Thyroid gland (tissue), 4 donors: Measurements from ENCODE around the gene CTXN2. TPM values are rescaled to one million over a fixed set of nuclear protein-coding genes. Genes with fewer than 3 reads are reported as not detected.

Experiments
- DNase-seq, 2 donors: peaks; one replicate each; pipeline ENCODE4 v3.0.0-alpha.2; 2019
- H3K27ac ChIP-seq, 3 donors: fragments of 200-600 bp; sonication (generic); 1 replicate in 2 of 3; 2 replicates in 1 of 3; pipeline ENCODE4 v1.5.1; 2016 to 2019; ENCODE audit warnings: mild to moderate bottlenecking in 1 of 3, moderate library complexity in 1 of 3
- H3K27me3 ChIP-seq: fragments of 200-600 bp; sonication (generic); one replicate; pipeline ENCODE4 v1.5.1; 2019
- H3K36me3 ChIP-seq, 2 donors: fragments of 200-600 bp; sonication (generic); one replicate each; pipeline ENCODE4 v1.5.1; 2016 to 2019
- H3K4me1 ChIP-seq, 2 donors: fragments of 200-600 bp; sonication (generic); one replicate each; pipeline ENCODE4 v1.5.1; 2017 to 2019
- H3K4me3 ChIP-seq, 3 donors: fragments of 200-600 bp; sonication (generic); replicated peaks in 1 of 3; 1 replicate in 2 of 3; 2 replicates in 1 of 3; pipeline ENCODE4 v1.5.1; 2016; ENCODE audit warnings: mild to moderate bottlenecking in 1 of 3
- H3K9me3 ChIP-seq: fragments of 200-600 bp; sonication (generic); one replicate; pipeline ENCODE4 v1.5.1; 2017
- CTCF ChIP-seq, 6 experiments: fragments of 200-600 bp in 3 of 6; fragments of 450-650 bp in 3 of 6; sonication (generic) in 3 of 6; IDR thresholded peaks; one replicate each; pipeline ENCODE4 v1.5.1; 2016 to 2019; ENCODE audit warnings: antibody characterized with exemption in 6 of 6, mild to moderate bottlenecking in 2 of 6, inconsistent platforms in 1 of 6, moderate library complexity in 1 of 6
- POLR2A ChIP-seq, 2 donors: fragments of 450-650 bp; IDR thresholded peaks; one replicate each; pipeline ENCODE4 v1.6.1; 2017; ENCODE audit warnings: antibody characterized with exemption in 2 of 2, mild to moderate bottlenecking in 2 of 2, moderate library complexity in 1 of 2
- WGBS, 2 donors: methylation state at CpG; one replicate each; pipeline ENCODE4 v1.1.5; 2017; 5-methylcytosine and 5-hydroxymethylcytosine counted together
- intact Hi-C: fragments of 100-400 bp; cut with DNase I; formaldehyde crosslinking; loops from one replicate; pipeline ENCODE4 v1.15.1; 2023
- total RNA-seq, 4 donors: library from RNA; depleted of rRNA; stranded (reverse); fragments of >200 nt; gene quantifications; one replicate each; pipeline ENCODE4 v1.2.3, GENCODE V29; 2016

The CTXN2 gene
- total RNA-seq, 4 donors from 2014 or later, result not detected

DNA sequence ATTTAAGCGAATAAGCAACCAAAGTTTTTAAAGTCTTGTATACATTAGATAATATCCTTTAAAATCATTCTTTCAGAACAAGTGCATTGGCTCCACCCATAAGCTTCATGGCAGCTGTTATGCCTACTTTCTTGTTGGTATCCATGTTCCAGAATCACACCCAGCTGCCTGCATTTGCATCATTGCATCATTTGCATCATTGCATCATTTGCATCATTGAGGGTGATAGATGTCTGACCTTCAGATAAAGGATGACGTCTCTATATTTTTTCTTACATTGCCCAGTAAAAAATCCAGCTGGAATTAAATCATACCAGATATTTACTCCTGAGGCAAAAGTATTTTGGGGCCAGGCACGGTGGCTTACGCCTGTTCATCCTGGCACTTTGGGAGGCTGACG, 56.9 kb downstream of the CTXN2 start:
- Histone ChIP-seq H3K27me3 (no peaks in the 10 kb centered on the region), H3K27ac (no peak overlapping the region), H3K9me3 (no peaks in the 10 kb centered on the region), H3K4me1 (no peaks in the 10 kb centered on the region), H3K36me3 (no peaks in the 10 kb centered on the region), H3K4me3 (no peak overlapping the region)
- TF ChIP-seq POLR2A (IDR thresholded peaks at IDR 0.05) (no peak), CTCF (IDR thresholded peaks at IDR 0.05) (no peak)
- intact Hi-C loops, result loop anchor here (10.0 kb wide), 1 partner anchor 1054 kb away; no protein-coding TSS in a partner anchor
- no peak for DNase-seq
- WGBS, 2 donors, result 92 to 93% methylated on average over 5 of the region's 5 CpGs

- H3K27me3 ChIP-seq, result no peaks in the 10 kb centered on the region
These were observed 59.2 kb downstream of the CTXN2 start for GRCh38 chr15:48250640-48251076.

DNA sequence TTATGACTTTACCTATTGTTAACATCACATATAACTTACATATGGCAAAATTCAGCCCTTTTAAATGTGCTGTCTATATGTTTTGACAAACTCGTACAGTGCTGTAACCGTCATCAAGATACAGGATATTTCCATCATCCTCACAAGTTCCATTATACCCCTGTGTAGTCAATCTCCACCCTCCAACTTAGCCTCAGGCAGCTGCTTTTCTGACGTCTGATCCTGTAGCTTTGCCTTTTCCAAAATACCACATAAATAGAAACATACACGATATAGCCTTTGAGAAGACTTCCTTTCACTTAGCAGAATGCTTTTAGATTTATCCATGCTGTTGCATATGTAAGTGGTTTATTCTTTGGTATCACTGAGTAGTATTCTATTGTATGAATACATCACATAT, 61.7 kb downstream of the CTXN2 start:
- intact Hi-C loops, result no loop called here
- no peak for DNase-seq
- Histone ChIP-seq H3K9me3 (no peaks in the 10 kb centered on the region), H3K4me1 (no peaks in the 10 kb centered on the region), H3K27ac (no peak overlapping the region), H3K36me3 (no peaks in the 10 kb centered on the region), H3K27me3 (no peaks in the 10 kb centered on the region), H3K4me3 (no peak overlapping the region)
- TF ChIP-seq POLR2A (IDR thresholded peaks at IDR 0.05) (no peak), CTCF (IDR thresholded peaks at IDR 0.05) (no peak)
- 69 to 74% methylated on average over 4 of the region's 4 CpGs for whole genome bisulfite sequencing, 2 donors

More at GRCh38 chr15:48250640-48251076, 59.2 kb downstream of the CTXN2 start:
- peak in 4 of 6 experiments; percentile 62 to 83 (median 72) for TF ChIP-seq CTCF (IDR thresholded peaks at IDR 0.05)
- no peak for TF ChIP-seq POLR2A (IDR thresholded peaks at IDR 0.05)
- 32 to 33% methylated on average over 6 of the region's 6 CpGs for WGBS, 2 donors
- no peak overlapping the region for H3K27ac ChIP-seq
- H3K4me3 ChIP-seq, result no peak overlapping the region
- DNase-seq, result peak; percentile 23 to 57
- no peaks in the 10 kb centered on the region for H3K9me3 ChIP-seq
- no peaks in the 10 kb centered on the region for H3K4me1 ChIP-seq
- no peaks in the 10 kb centered on the region for H3K36me3 ChIP-seq
- intact Hi-C loops, result no loop called here

Other genes with a start within 250 kb of the CTXN2 start
- not detected for gene SLC24A5, start 70.7 kb upstream of the CTXN2 start, total RNA-seq
- 10 to 100 TPM in 3 of 4 donors, 1 to 10 TPM in 1; 6.4 to 19.4 (median 11.9) TPM for gene MYEF2, start 13.4 kb upstream of the CTXN2 start, total RNA-seq
- not detected for gene SLC12A1, start 14.6 kb downstream of the CTXN2 start, total RNA-seq
- 100 to 1,000 TPM in 3 of 4 donors, 10 to 100 TPM in 1; 77.6 to 194 (median 138) TPM for gene DUT, start 139.8 kb downstream of the CTXN2 start, total RNA-seq